H1 (cell line): ENCODE measurements around the gene ELP1. TPM values are rescaled to one million over a fixed set of nuclear protein-coding genes. Genes with fewer than 3 reads are reported as not detected.

Source experiments
- CTCF ChIA-PET: fragments of 300-600 bp; sonication (Branson Sonifier 250); formaldehyde crosslinking; loops from one replicate; lab custom pipeline; 2021; ENCODE audit not compliant: partially characterized antibody; lab: Charles Lee
- POLR2A ChIA-PET: fragments of 300-600 bp; sonication (Branson Sonifier 250); formaldehyde crosslinking; loops from one replicate; lab custom pipeline; 2021; ENCODE audit warnings: inconsistent platforms; ENCODE audit not compliant: partially characterized antibody; lab: Charles Lee
- DNase-seq, 2 experiments: peaks; one replicate each; pipeline versions ENCODE4 v3.0.0 to v3.0.0-alpha.2; 2010 to 2022; ENCODE audit warnings: low spot score in 2 of 2, low read depth in 1 of 2, mixed read lengths in 1 of 2
- FAIRE-seq: peaks from 2 replicates; lab custom pipeline; 2011; peaks lifted over from hg19 to GRCh38; lab: Jason Lieb, UNC
- H2AFZ ChIP-seq: 2 replicates; pipeline ENCODE4 v1.8.1; 2012; ENCODE audit warnings: low read length, inconsistent platforms
- H2AK5ac ChIP-seq: 2 replicates; pipeline ENCODE4 v1.6.1; 2013; ENCODE audit warnings: low read depth, low read length
- H2BK120ac ChIP-seq: replicated peaks from 2 replicates; pipeline ENCODE3; 2013; ENCODE audit warnings: low read depth, low read length, inconsistent platforms
- H2BK12ac ChIP-seq: 2 replicates; pipeline ENCODE4 v1.6.1; 2013; ENCODE audit warnings: low read depth, low read length
- H2BK15ac ChIP-seq: 2 replicates; pipeline ENCODE4 v1.6.1; 2013; ENCODE audit warnings: low read length
- H2BK20ac ChIP-seq: 2 replicates; pipeline ENCODE4 v1.6.1; 2013; ENCODE audit warnings: low read length
- H2BK5ac ChIP-seq: 2 replicates; pipeline ENCODE4 v1.6.1; 2013; ENCODE audit warnings: low read depth, low read length
- H3K14ac ChIP-seq: 2 replicates; pipeline ENCODE4 v1.6.1; 2013; ENCODE audit warnings: inconsistent platforms; ENCODE audit not compliant: insufficient read length
- H3K18ac ChIP-seq: 2 replicates; pipeline ENCODE4 v1.6.1; 2013; ENCODE audit warnings: low read length; ENCODE audit errors: extremely low read depth
- H3K23ac ChIP-seq: 2 replicates; pipeline ENCODE4 v1.6.1; 2013; ENCODE audit warnings: inconsistent platforms; ENCODE audit not compliant: insufficient read length
- H3K23me2 ChIP-seq: 2 replicates; pipeline ENCODE4 v1.6.1; 2013; ENCODE audit warnings: low read depth, low read length
- H3K27ac ChIP-seq: 2 replicates; pipeline ENCODE4 v1.6.1; 2011; ENCODE audit warnings: low read depth, low read length, inconsistent platforms
- H3K27me3 ChIP-seq, 4 experiments: replicated peaks in 1 of 4; 1 replicate in 1 of 4; 2 replicates in 3 of 4; pipeline versions ENCODE4 v1.6.1 to v1.8.1; 2011 to 2013; ENCODE audit warnings: low read length in 3 of 4, mild to moderate bottlenecking in 3 of 4, inconsistent platforms in 2 of 4, mixed read lengths in 2 of 4, moderate library complexity in 1 of 4; ENCODE audit not compliant: control insufficient read depth in 3 of 4, insufficient read depth in 3 of 4; ENCODE audit errors: extremely low read depth in 1 of 4
- H3K36me3 ChIP-seq, 4 experiments: 2 replicates each; pipeline versions ENCODE4 v1.6.1 to v1.8.1; 2011 to 2013; ENCODE audit warnings: mild to moderate bottlenecking in 4 of 4, low read length in 3 of 4, moderate library complexity in 2 of 4, control low read depth in 1 of 4, inconsistent platforms in 1 of 4; ENCODE audit not compliant: insufficient read depth in 4 of 4, control insufficient read depth in 2 of 4
- H3K4ac ChIP-seq: replicated peaks from 2 replicates; pipeline ENCODE3; 2013; ENCODE audit warnings: low read length, low read depth, mixed read lengths, inconsistent platforms; ENCODE audit not compliant: insufficient read length
- H3K4me1 ChIP-seq, 4 experiments: replicated peaks in 1 of 4; 1 replicate in 1 of 4; 2 replicates in 3 of 4; pipeline versions ENCODE4 v1.6.1 to v1.8.1; 2011 to 2013; ENCODE audit warnings: low read length in 3 of 4, inconsistent platforms in 2 of 4, mixed read lengths in 1 of 4; ENCODE audit not compliant: insufficient read depth in 4 of 4, control insufficient read depth in 3 of 4
- H3K4me2 ChIP-seq, 2 experiments: 2 replicates each; pipeline versions ENCODE4 v1.6.1 to v1.8.1; 2011 to 2013; ENCODE audit warnings: low read depth in 2 of 2, low read length in 2 of 2, control low read depth in 1 of 2, inconsistent platforms in 1 of 2, mild to moderate bottlenecking in 1 of 2; ENCODE audit not compliant: insufficient read depth in 1 of 2
- H3K4me3 ChIP-seq, 4 experiments: fragments of 200-600, 300-600 bp in 1 of 4; sonication (generic), shearing (Covaris generic), sonication (Bioruptor Twin) in 1 of 4; 2 replicates each; pipeline versions ENCODE4 v1.5.1 to v1.8.1; 2011 to 2016; ENCODE audit warnings: low read length in 4 of 4, low read depth in 3 of 4, control low read depth in 2 of 4, inconsistent platforms in 2 of 4, mild to moderate bottlenecking in 2 of 4, mixed read lengths in 1 of 4, moderate library complexity in 1 of 4; ENCODE audit not compliant: insufficient read depth in 2 of 4; ENCODE audit errors: extremely low read depth in 1 of 4
- H3K56ac ChIP-seq: replicated peaks from 2 replicates; pipeline ENCODE3; 2013; ENCODE audit warnings: low read depth, mild to moderate bottlenecking, mixed read lengths, low read length, inconsistent platforms; ENCODE audit not compliant: insufficient read length
- H3K79me1 ChIP-seq: 2 replicates; pipeline ENCODE4 v1.6.1; 2013; ENCODE audit warnings: low read depth, low read length, control low read depth
- H3K79me2 ChIP-seq, 2 experiments: 2 replicates each; pipeline versions ENCODE4 v1.6.1 to v1.8.1; 2012 to 2013; ENCODE audit warnings: low read length in 2 of 2, mild to moderate bottlenecking in 2 of 2, inconsistent platforms in 1 of 2; ENCODE audit not compliant: insufficient read depth in 2 of 2, control insufficient read depth in 1 of 2
- H3K9ac ChIP-seq, 4 experiments: replicated peaks in 1 of 4; 1 replicate in 1 of 4; 2 replicates in 3 of 4; pipeline versions ENCODE4 v1.6.1 to v1.8.1; 2011 to 2013; ENCODE audit warnings: low read depth in 3 of 4, low read length in 3 of 4, control low read depth in 2 of 4, mild to moderate bottlenecking in 2 of 4, moderate library complexity in 2 of 4, inconsistent platforms in 1 of 4; ENCODE audit errors: extremely low read depth in 1 of 4
- H3K9me3 ChIP-seq, 2 experiments: 2 replicates each; pipeline versions ENCODE4 v1.6.1 to v1.8.1; 2012 to 2013; ENCODE audit warnings: mild to moderate bottlenecking in 2 of 2, moderate library complexity in 2 of 2, control low read depth in 1 of 2, inconsistent platforms in 1 of 2, low read depth in 1 of 2, low read length in 1 of 2, mixed read lengths in 1 of 2; ENCODE audit not compliant: insufficient read depth in 2 of 2
- H4K20me1 ChIP-seq, 2 experiments: replicated peaks in 1 of 2; 2 replicates each; pipeline versions ENCODE3 to v1.8.1; 2011 to 2013; ENCODE audit warnings: inconsistent platforms in 2 of 2, low read length in 2 of 2, mild to moderate bottlenecking in 1 of 2; ENCODE audit not compliant: insufficient read depth in 2 of 2, control insufficient read depth in 1 of 2
- H4K5ac ChIP-seq: 2 replicates; pipeline ENCODE4 v1.6.1; 2013; ENCODE audit warnings: low read length, low read depth, mixed read lengths, inconsistent platforms; ENCODE audit not compliant: insufficient read length
- H4K8ac ChIP-seq: 2 replicates; pipeline ENCODE4 v1.8.0; 2013; ENCODE audit warnings: mild to moderate bottlenecking, moderate library complexity, low read length, inconsistent platforms; ENCODE audit not compliant: insufficient read depth; ENCODE audit errors: extremely low read depth
- H4K91ac ChIP-seq: replicated peaks from 2 replicates; pipeline ENCODE3; 2013; ENCODE audit warnings: low read length, mixed read lengths, inconsistent platforms; ENCODE audit not compliant: insufficient read length
- BACH1 ChIP-seq: IDR thresholded peaks from 2 replicates; pipeline ENCODE4 v1.6.1; 2012; ENCODE audit warnings: low read length, improper control_type of control experiment
- FOSL1 ChIP-seq: IDR thresholded peaks from 2 replicates; pipeline ENCODE4 v1.6.1; 2011; ENCODE audit warnings: mild to moderate bottlenecking, low read depth, low read length, moderate library complexity; ENCODE audit not compliant: insufficient read depth
- RBBP5 ChIP-seq: IDR thresholded peaks from 2 replicates; pipeline ENCODE4 v1.7.1; 2012; ENCODE audit warnings: low read depth, mild to moderate bottlenecking, inconsistent platforms, low read length, moderate library complexity, borderline replicate concordance
- RNF2 ChIP-seq: fragments of 200-900, 300-1000 bp; sonication (generic); IDR thresholded peaks from 2 replicates; pipeline ENCODE4 v1.7.1; 2016; ENCODE audit warnings: borderline replicate concordance, low read depth, mild to moderate bottlenecking, antibody characterized with exemption, low read length; ENCODE audit not compliant: poor library complexity, severe bottlenecking; ENCODE audit errors: missing control alignments
- RXRA ChIP-seq: IDR thresholded peaks from 2 replicates; pipeline ENCODE4 v1.6.1; 2011; ENCODE audit warnings: low read depth, mild to moderate bottlenecking, low read length, moderate library complexity; ENCODE audit not compliant: insufficient read depth
- WGBS, 2 experiments: shearing (Covaris generic) in 1 of 2; methylation state at CpG; one replicate each; pipeline versions ENCODE4 v1.1.6 to v1.1.7; 2013 to 2015; ENCODE audit warnings: low lambda C conversion rate in 2 of 2, mixed read lengths in 2 of 2, inconsistent platforms in 1 of 2, low coverage in 1 of 2, missing lambda C conversion rate in 1 of 2; ENCODE audit not compliant: insufficient replicate concordance in 2 of 2, insufficient coverage in 1 of 2, insufficient read length in 1 of 2; ENCODE audit errors: extremely low coverage in 1 of 2, missing lambda C conversion rate in 1 of 2; 5-methylcytosine and 5-hydroxymethylcytosine counted together
- polyA plus RNA-seq, 7 experiments: library from polyadenylated mRNA; depleted of rRNA in 3 of 7; stranded (reverse) in 5 of 7; unstranded in 2 of 7; fragments of >200 nt in 5 of 7; fragments of 200-250 nt in 2 of 7; gene quantifications; 1 replicate in 5 of 7; 2 replicates in 1 of 7; 4 replicates in 1 of 7; pipeline versions ENCODE4 v1.2.1 to v1.2.3, GENCODE V29; 2011 to 2013; ENCODE audit warnings: missing spikeins in 2 of 7, mixed read lengths in 2 of 7
- total RNA-seq: library from RNA; stranded (reverse); fragmentation: NEBNext Ultra II Directional; extraction: Animal tissue kit (Norgen Biotek cat#: 25700); gene quantifications from 2 replicates; pipeline ENCODE4 v1.2.1, GENCODE V29; 2021

The ELP1 gene
- total and polyA plus RNA-seq, 2 of the 8 experiments (the other 6 are each of a cell fraction or from before 2014, with no cell fraction given), result 13.9 to 31.3 TPM

DNA sequence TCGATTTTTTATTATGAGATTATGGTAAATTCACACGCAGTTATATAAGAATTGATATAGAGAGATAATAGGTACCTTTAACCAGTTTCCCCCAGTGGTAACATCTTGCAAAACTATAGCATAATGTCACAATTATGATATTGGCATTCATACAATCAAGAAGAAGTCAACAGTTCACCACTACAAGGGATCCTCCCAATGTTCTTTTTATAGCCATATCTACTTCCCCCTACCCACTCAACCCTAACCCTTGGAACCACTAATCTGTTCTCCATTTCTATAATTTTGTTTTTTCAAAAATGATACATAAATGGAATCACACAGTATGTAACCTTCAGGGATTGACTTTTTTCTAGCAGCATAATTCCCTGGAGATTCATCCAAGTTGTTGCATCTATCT is 88.0 kb downstream of the ELP1 start:
- WGBS, 2 experiments, result 87% methylated on average over 2 of the region's 2 CpGs; no CpG with 5 or more reads in 1 of the 2 experiments
- Histone ChIP-seq H3K27ac (no peak overlapping the region), H3K23me2 (no peaks in the 10 kb centered on the region), H4K8ac (no peak overlapping the region), H3K4ac (no peak overlapping the region), H3K14ac (no peak overlapping the region), H2AFZ (no peak overlapping the region), H3K18ac (no peak overlapping the region), H4K20me1 (no peaks in the 10 kb centered on the region), H2BK20ac (no peak overlapping the region), H3K36me3 (no peaks in the 10 kb centered on the region), H3K9me3 (no peaks in the 10 kb centered on the region), H4K91ac (no peak overlapping the region), H2BK15ac (no peak overlapping the region), H3K27me3 (no peaks in the 10 kb centered on the region), H3K4me1 (no peaks in the 10 kb centered on the region), H3K79me2 (no peaks in the 10 kb centered on the region), H3K4me3 (no peak overlapping the region), H2AK5ac (no peak overlapping the region), H2BK5ac (no peak overlapping the region), H3K23ac (no peak overlapping the region), H3K79me1 (no peaks in the 10 kb centered on the region), H4K5ac (no peak overlapping the region), H2BK12ac (no peak overlapping the region), H3K9ac (no peak overlapping the region), H3K56ac (no peak overlapping the region), H3K4me2 (no peak overlapping the region), H2BK120ac (no peak overlapping the region)
- DNase-seq (no peak), FAIRE-seq (no peak)
- ChIA-PET POLR2A (no interaction called here), CTCF (interaction anchor here (1.5 kb wide), 1 partner anchor 8 kb away, joined by 4 read pairs; no protein-coding TSS in a partner anchor)
- TF ChIP-seq FOSL1 (no peak), RBBP5 (no peak), RNF2 (no peak), RXRA (no peak), BACH1 (no peak)
